H1 (cell line): ENCODE results near the gene INPP5A. TPM values are rescaled to one million over a fixed set of nuclear protein-coding genes. Genes with fewer than 3 reads are reported as not detected.
A peak's percentile ranks its signal among the peaks of the same experiment; 100 is the strongest.

ENCODE experiments used
- CTCF ChIA-PET: fragments of 300-600 bp; sonication (Branson Sonifier 250); formaldehyde crosslinking; loops from one replicate; lab custom pipeline; 2021; ENCODE audit not compliant: partially characterized antibody; lab: Charles Lee
- POLR2A ChIA-PET: fragments of 300-600 bp; sonication (Branson Sonifier 250); formaldehyde crosslinking; loops from one replicate; lab custom pipeline; 2021; ENCODE audit warnings: inconsistent platforms; ENCODE audit not compliant: partially characterized antibody; lab: Charles Lee
- DNase-seq, 2 experiments: peaks; one replicate each; pipeline versions ENCODE4 v3.0.0 to v3.0.0-alpha.2; 2010 to 2022; ENCODE audit warnings: low spot score in 2 of 2, low read depth in 1 of 2, mixed read lengths in 1 of 2
- FAIRE-seq: peaks from 2 replicates; lab custom pipeline; 2011; peaks lifted over from hg19 to GRCh38; lab: Jason Lieb, UNC
- H2AFZ ChIP-seq: 2 replicates; pipeline ENCODE4 v1.8.1; 2012; ENCODE audit warnings: low read length, inconsistent platforms
- H2AK5ac ChIP-seq: 2 replicates; pipeline ENCODE4 v1.6.1; 2013; ENCODE audit warnings: low read depth, low read length
- H2BK120ac ChIP-seq: replicated peaks from 2 replicates; pipeline ENCODE3; 2013; ENCODE audit warnings: low read depth, low read length, inconsistent platforms
- H2BK12ac ChIP-seq: 2 replicates; pipeline ENCODE4 v1.6.1; 2013; ENCODE audit warnings: low read depth, low read length
- H2BK15ac ChIP-seq: 2 replicates; pipeline ENCODE4 v1.6.1; 2013; ENCODE audit warnings: low read length
- H2BK20ac ChIP-seq: 2 replicates; pipeline ENCODE4 v1.6.1; 2013; ENCODE audit warnings: low read length
- H2BK5ac ChIP-seq: 2 replicates; pipeline ENCODE4 v1.6.1; 2013; ENCODE audit warnings: low read depth, low read length
- H3K14ac ChIP-seq: 2 replicates; pipeline ENCODE4 v1.6.1; 2013; ENCODE audit warnings: inconsistent platforms; ENCODE audit not compliant: insufficient read length
- H3K18ac ChIP-seq: 2 replicates; pipeline ENCODE4 v1.6.1; 2013; ENCODE audit warnings: low read length; ENCODE audit errors: extremely low read depth
- H3K23ac ChIP-seq: 2 replicates; pipeline ENCODE4 v1.6.1; 2013; ENCODE audit warnings: inconsistent platforms; ENCODE audit not compliant: insufficient read length
- H3K23me2 ChIP-seq: 2 replicates; pipeline ENCODE4 v1.6.1; 2013; ENCODE audit warnings: low read depth, low read length
- H3K27ac ChIP-seq: 2 replicates; pipeline ENCODE4 v1.6.1; 2011; ENCODE audit warnings: low read depth, low read length, inconsistent platforms
- H3K27me3 ChIP-seq, 4 experiments: replicated peaks in 1 of 4; 1 replicate in 1 of 4; 2 replicates in 3 of 4; pipeline versions ENCODE4 v1.6.1 to v1.8.1; 2011 to 2013; ENCODE audit warnings: low read length in 3 of 4, mild to moderate bottlenecking in 3 of 4, inconsistent platforms in 2 of 4, mixed read lengths in 2 of 4, moderate library complexity in 1 of 4; ENCODE audit not compliant: control insufficient read depth in 3 of 4, insufficient read depth in 3 of 4; ENCODE audit errors: extremely low read depth in 1 of 4
- H3K36me3 ChIP-seq, 4 experiments: 2 replicates each; pipeline versions ENCODE4 v1.6.1 to v1.8.1; 2011 to 2013; ENCODE audit warnings: mild to moderate bottlenecking in 4 of 4, low read length in 3 of 4, moderate library complexity in 2 of 4, control low read depth in 1 of 4, inconsistent platforms in 1 of 4; ENCODE audit not compliant: insufficient read depth in 4 of 4, control insufficient read depth in 2 of 4
- H3K4ac ChIP-seq: replicated peaks from 2 replicates; pipeline ENCODE3; 2013; ENCODE audit warnings: low read length, low read depth, mixed read lengths, inconsistent platforms; ENCODE audit not compliant: insufficient read length
- H3K4me1 ChIP-seq, 4 experiments: replicated peaks in 1 of 4; 1 replicate in 1 of 4; 2 replicates in 3 of 4; pipeline versions ENCODE4 v1.6.1 to v1.8.1; 2011 to 2013; ENCODE audit warnings: low read length in 3 of 4, inconsistent platforms in 2 of 4, mixed read lengths in 1 of 4; ENCODE audit not compliant: insufficient read depth in 4 of 4, control insufficient read depth in 3 of 4
- H3K4me2 ChIP-seq, 2 experiments: 2 replicates each; pipeline versions ENCODE4 v1.6.1 to v1.8.1; 2011 to 2013; ENCODE audit warnings: low read depth in 2 of 2, low read length in 2 of 2, control low read depth in 1 of 2, inconsistent platforms in 1 of 2, mild to moderate bottlenecking in 1 of 2; ENCODE audit not compliant: insufficient read depth in 1 of 2
- H3K4me3 ChIP-seq, 4 experiments: fragments of 200-600, 300-600 bp in 1 of 4; sonication (generic), shearing (Covaris generic), sonication (Bioruptor Twin) in 1 of 4; 2 replicates each; pipeline versions ENCODE4 v1.5.1 to v1.8.1; 2011 to 2016; ENCODE audit warnings: low read length in 4 of 4, low read depth in 3 of 4, control low read depth in 2 of 4, inconsistent platforms in 2 of 4, mild to moderate bottlenecking in 2 of 4, mixed read lengths in 1 of 4, moderate library complexity in 1 of 4; ENCODE audit not compliant: insufficient read depth in 2 of 4; ENCODE audit errors: extremely low read depth in 1 of 4
- H3K56ac ChIP-seq: replicated peaks from 2 replicates; pipeline ENCODE3; 2013; ENCODE audit warnings: low read depth, mild to moderate bottlenecking, mixed read lengths, low read length, inconsistent platforms; ENCODE audit not compliant: insufficient read length
- H3K79me1 ChIP-seq: 2 replicates; pipeline ENCODE4 v1.6.1; 2013; ENCODE audit warnings: low read depth, low read length, control low read depth
- H3K79me2 ChIP-seq, 2 experiments: 2 replicates each; pipeline versions ENCODE4 v1.6.1 to v1.8.1; 2012 to 2013; ENCODE audit warnings: low read length in 2 of 2, mild to moderate bottlenecking in 2 of 2, inconsistent platforms in 1 of 2; ENCODE audit not compliant: insufficient read depth in 2 of 2, control insufficient read depth in 1 of 2
- H3K9ac ChIP-seq, 4 experiments: replicated peaks in 1 of 4; 1 replicate in 1 of 4; 2 replicates in 3 of 4; pipeline versions ENCODE4 v1.6.1 to v1.8.1; 2011 to 2013; ENCODE audit warnings: low read depth in 3 of 4, low read length in 3 of 4, control low read depth in 2 of 4, mild to moderate bottlenecking in 2 of 4, moderate library complexity in 2 of 4, inconsistent platforms in 1 of 4; ENCODE audit errors: extremely low read depth in 1 of 4
- H3K9me3 ChIP-seq, 2 experiments: 2 replicates each; pipeline versions ENCODE4 v1.6.1 to v1.8.1; 2012 to 2013; ENCODE audit warnings: mild to moderate bottlenecking in 2 of 2, moderate library complexity in 2 of 2, control low read depth in 1 of 2, inconsistent platforms in 1 of 2, low read depth in 1 of 2, low read length in 1 of 2, mixed read lengths in 1 of 2; ENCODE audit not compliant: insufficient read depth in 2 of 2
- H4K20me1 ChIP-seq, 2 experiments: replicated peaks in 1 of 2; 2 replicates each; pipeline versions ENCODE3 to v1.8.1; 2011 to 2013; ENCODE audit warnings: inconsistent platforms in 2 of 2, low read length in 2 of 2, mild to moderate bottlenecking in 1 of 2; ENCODE audit not compliant: insufficient read depth in 2 of 2, control insufficient read depth in 1 of 2
- H4K5ac ChIP-seq: 2 replicates; pipeline ENCODE4 v1.6.1; 2013; ENCODE audit warnings: low read length, low read depth, mixed read lengths, inconsistent platforms; ENCODE audit not compliant: insufficient read length
- H4K8ac ChIP-seq: 2 replicates; pipeline ENCODE4 v1.8.0; 2013; ENCODE audit warnings: mild to moderate bottlenecking, moderate library complexity, low read length, inconsistent platforms; ENCODE audit not compliant: insufficient read depth; ENCODE audit errors: extremely low read depth
- H4K91ac ChIP-seq: replicated peaks from 2 replicates; pipeline ENCODE3; 2013; ENCODE audit warnings: low read length, mixed read lengths, inconsistent platforms; ENCODE audit not compliant: insufficient read length
- CBX5 ChIP-seq: fragments of 300-800, 300-1000 bp; sonication (generic); IDR thresholded peaks from 2 replicates; pipeline ENCODE4 v1.7.1; 2016; ENCODE audit warnings: antibody characterized with exemption, low read length, low read depth
- SP4 ChIP-seq: IDR thresholded peaks from 2 replicates; pipeline ENCODE4 v1.6.1; 2012; ENCODE audit warnings: low read length, inconsistent platforms
- YY1 ChIP-seq: IDR thresholded peaks from 2 replicates; pipeline ENCODE4 v1.6.1; 2011; ENCODE audit warnings: low read depth, mild to moderate bottlenecking, low read length
- WGBS, 2 experiments: shearing (Covaris generic) in 1 of 2; methylation state at CpG; one replicate each; pipeline versions ENCODE4 v1.1.6 to v1.1.7; 2013 to 2015; ENCODE audit warnings: low lambda C conversion rate in 2 of 2, mixed read lengths in 2 of 2, inconsistent platforms in 1 of 2, low coverage in 1 of 2, missing lambda C conversion rate in 1 of 2; ENCODE audit not compliant: insufficient replicate concordance in 2 of 2, insufficient coverage in 1 of 2, insufficient read length in 1 of 2; ENCODE audit errors: extremely low coverage in 1 of 2, missing lambda C conversion rate in 1 of 2; 5-methylcytosine and 5-hydroxymethylcytosine counted together
- polyA plus RNA-seq, 7 experiments: library from polyadenylated mRNA; depleted of rRNA in 3 of 7; stranded (reverse) in 5 of 7; unstranded in 2 of 7; fragments of >200 nt in 5 of 7; fragments of 200-250 nt in 2 of 7; gene quantifications; 1 replicate in 5 of 7; 2 replicates in 1 of 7; 4 replicates in 1 of 7; pipeline versions ENCODE4 v1.2.1 to v1.2.3, GENCODE V29; 2011 to 2013; ENCODE audit warnings: missing spikeins in 2 of 7, mixed read lengths in 2 of 7
- total RNA-seq: library from RNA; stranded (reverse); fragmentation: NEBNext Ultra II Directional; extraction: Animal tissue kit (Norgen Biotek cat#: 25700); gene quantifications from 2 replicates; pipeline ENCODE4 v1.2.1, GENCODE V29; 2021

The INPP5A gene
- total and polyA plus RNA-seq, 2 of the 8 experiments (the other 6 are each of a cell fraction or from before 2014, with no cell fraction given) = 19.7 to 27.5 TPM

DNA sequence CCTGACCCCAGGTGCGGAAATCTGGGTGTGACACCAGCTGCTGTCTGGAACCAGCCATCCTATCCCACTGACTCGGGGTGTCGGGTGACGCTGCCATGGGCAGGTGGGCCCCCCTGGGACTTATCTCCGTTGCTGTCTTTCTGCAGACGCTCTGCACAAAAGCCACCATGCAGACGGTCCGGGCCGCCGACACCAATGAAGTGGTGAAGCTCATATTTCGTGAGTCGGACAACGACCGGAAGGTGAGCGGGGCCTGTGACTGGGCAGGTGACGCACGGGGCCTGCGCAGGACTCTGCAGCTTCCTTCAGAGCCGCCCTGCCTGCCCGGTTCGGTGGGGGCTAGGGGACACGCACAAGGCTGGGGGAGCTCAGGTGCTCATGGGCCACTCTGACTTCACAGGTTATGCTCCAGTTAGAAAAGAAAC lies 211.8 kb downstream of the INPP5A start:
- no peaks in the 10 kb centered on the region for H3K79me2 ChIP-seq
- H4K5ac ChIP-seq = no peak overlapping the region
- H3K18ac ChIP-seq = 0 out of 2 replicates have a peak overlapping the region, but pooled peaks have one; percentile 6
- no peak overlapping the region for H3K4me2 ChIP-seq
- H3K14ac ChIP-seq = no peak overlapping the region
- H2BK20ac ChIP-seq = no peak overlapping the region
- H3K4me3 ChIP-seq = no peak overlapping the region
- H2BK120ac ChIP-seq = no peak overlapping the region
- H3K23ac ChIP-seq = no peak overlapping the region
- no peak overlapping the region for H2BK15ac ChIP-seq
- H3K4me1 ChIP-seq = peaks cover 0 to 15% (median 4%) of the 10 kb centered on the region in 4 experiments; a peak in 6 of 7 replicates
- no peak overlapping the region for H3K56ac ChIP-seq
- CTCF ChIA-PET = interaction anchor here (0.7 to 1.8 kb wide), 4 partner anchors 11 to 125 kb away, joined by 3 to 7 read pairs (median 4); no protein-coding TSS in a partner anchor
- no peaks in the 10 kb centered on the region for H3K9me3 ChIP-seq
- H3K4ac ChIP-seq = no peak overlapping the region
- no peak overlapping the region for H2AFZ ChIP-seq
- H3K27ac ChIP-seq = no peak overlapping the region
- POLR2A ChIA-PET = interaction anchor here (1.8 kb wide), 1 partner anchor 11 kb away, joined by 4 read pairs; no protein-coding TSS in a partner anchor
- FAIRE-seq = no peak
- no peak overlapping the region; the same call in 1 of the 2 replicates for H2AK5ac ChIP-seq
- H3K9ac ChIP-seq = no peak overlapping the region
- no peak overlapping the region for H4K91ac ChIP-seq
- H3K23me2 ChIP-seq = no peaks in the 10 kb centered on the region
- H2BK5ac ChIP-seq = no peak overlapping the region; the same call in 1 of the 2 replicates
- peak overlapping the region; percentile 25 for H4K8ac ChIP-seq
- no peak for DNase-seq
- peaks cover 0 to 1% of the 10 kb centered on the region in 2 experiments for H4K20me1 ChIP-seq
- no peaks in the 10 kb centered on the region for H3K36me3 ChIP-seq
- no peaks in the 10 kb centered on the region for H3K27me3 ChIP-seq
- whole genome bisulfite sequencing, 2 experiments = 87% methylated on average over 22 of the region's 22 CpGs; no CpG with 5 or more reads in 1 of the 2 experiments
- 0 out of 2 replicates have a peak overlapping the region, but pooled peaks have one; percentile 27 for H2BK12ac ChIP-seq
- no peaks in the 10 kb centered on the region for H3K79me1 ChIP-seq
- TF ChIP-seq SP4 (no peak), YY1 (no peak), CBX5 (no peak)
